GM19193 (cell line): Measurements from ENCODE around the gene KMT2B.

ENCODE experiments used
- POLR2A ChIP-seq: IDR thresholded peaks from 4 replicates; pipeline ENCODE4 v1.6.1; 2011; ENCODE audit not compliant: insufficient read depth, insufficient read length; ENCODE audit errors: extremely low read depth

The KMT2B gene

DNA sequence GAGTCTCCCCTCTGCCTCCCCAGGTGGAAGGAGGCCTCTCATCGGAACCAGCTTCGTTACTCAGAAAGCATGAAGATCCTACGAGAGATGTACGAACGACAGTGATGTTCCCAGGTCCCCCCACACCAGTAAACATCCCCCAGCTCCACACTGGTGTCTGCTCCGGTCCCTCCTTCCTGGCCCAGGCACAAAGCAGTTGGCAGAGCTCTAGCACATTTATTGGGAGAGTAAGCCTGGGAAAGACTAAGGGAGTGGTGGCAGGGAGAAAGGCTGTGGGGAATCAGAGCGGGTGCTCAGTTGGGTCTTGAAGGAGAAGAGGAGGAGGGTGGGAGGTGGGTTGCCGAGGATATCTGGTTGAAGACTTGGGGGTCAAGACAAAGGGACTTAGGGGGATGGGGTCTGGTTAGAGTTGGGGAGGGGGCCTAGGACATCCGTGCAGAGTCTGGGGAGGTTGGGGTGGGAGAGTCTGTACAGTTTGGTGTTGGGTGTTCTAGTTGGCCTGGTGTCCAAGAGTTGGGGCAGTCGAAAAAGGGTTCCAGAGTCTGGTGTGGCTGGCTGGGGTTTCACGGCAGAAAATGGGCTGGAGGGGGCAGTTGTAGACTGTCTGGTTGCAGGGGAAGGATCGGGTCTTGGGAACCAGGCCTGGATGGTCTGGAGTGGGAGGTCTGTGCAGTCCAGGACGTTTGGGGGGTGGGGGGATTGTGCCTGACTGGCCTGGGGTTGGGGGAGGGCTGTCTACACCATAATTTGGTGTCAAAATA lies 36.7 kb downstream of the KMT2B start:
- TF ChIP-seq POLR2A, result no peak

GRCh38 chr19:35755131-35755549 lies 37.3 kb downstream of the KMT2B start:
- no peak for TF ChIP-seq POLR2A

GRCh38 chr19:35755550-35756376 lies 38.0 kb downstream of the KMT2B start:
- no peak for TF ChIP-seq POLR2A

DNA sequence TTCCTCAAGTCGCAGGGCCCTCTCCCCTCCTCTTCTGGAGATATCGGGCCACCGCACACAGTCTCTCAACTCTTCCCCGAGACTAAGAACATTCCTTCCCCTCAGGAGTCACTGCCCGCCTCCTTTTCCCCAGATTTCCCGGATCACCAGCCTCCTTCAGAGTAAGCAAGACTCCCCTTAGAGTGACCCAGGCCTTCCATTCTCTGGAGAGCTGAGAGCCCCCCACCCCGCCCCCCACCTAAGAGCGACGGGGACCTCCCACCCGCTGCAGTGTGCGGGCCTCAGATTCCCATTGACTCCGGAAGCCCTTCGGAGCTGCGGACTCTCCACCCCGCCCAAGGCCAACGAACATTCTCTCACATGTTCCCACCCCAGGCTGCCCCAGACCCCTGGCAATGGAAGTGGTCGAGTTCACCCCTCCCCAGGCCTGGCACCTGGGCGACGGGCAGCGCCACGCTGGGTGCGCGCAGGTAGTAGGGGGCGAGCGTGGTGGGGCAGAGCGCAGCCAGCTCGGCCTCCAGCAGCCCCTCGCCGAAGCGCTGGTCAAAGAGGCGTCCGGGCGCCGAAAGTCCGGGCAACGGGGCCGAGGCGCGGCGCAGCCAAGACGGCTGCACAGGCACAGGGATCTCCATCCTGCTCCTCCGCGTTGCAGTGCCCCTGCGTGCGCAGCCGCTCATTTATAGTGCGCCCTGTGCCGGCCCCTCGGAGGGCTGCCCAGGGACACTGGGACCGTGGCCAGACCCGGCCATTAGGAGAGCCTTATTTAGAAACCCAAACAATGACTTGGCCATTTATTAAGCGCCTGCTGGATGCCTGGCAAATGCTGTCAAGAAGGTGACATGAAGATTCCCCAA lies 38.8 kb downstream of the KMT2B start, which contains the start of gene HSPB6:
HSPB6 (minus strand) TSS at position 653 of the 854 bp plus-strand sequence; CDS start at position 632, 21 bp downstream.
- no peak for TF ChIP-seq POLR2A

- no peak for TF ChIP-seq POLR2A
These were observed 39.5 kb downstream of the KMT2B start for GRCh38 chr19:35757231-35757748.

GRCh38 chr19:35757749-35758608 lies 40.2 kb downstream of the KMT2B start, which contains the start of gene PROSER3:
TSS of gene PROSER3 (plus strand) at chr19:35758176. CDS start at chr19:35758216, 40 bp downstream.
- TF ChIP-seq POLR2A, result peak; percentile 75

DNA sequence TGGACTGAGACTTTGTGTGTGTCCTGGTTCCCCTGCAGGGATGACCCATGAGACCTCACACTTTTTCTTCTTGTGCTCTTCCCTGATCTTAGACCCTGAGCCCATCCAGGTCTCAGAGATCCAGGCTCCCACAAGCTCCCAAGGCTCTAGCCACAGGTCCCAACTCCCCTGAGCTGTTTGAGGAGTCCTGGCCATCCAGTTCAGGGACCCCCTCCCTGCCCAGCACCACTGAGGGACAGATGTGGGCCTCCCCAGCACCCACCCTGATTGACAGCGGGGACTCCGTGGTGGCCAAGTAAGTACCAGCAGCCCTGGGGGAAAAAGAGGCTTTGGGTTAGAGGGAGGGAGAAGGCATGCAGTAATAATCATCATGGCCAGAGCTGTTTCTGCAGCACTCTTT lies 41.9 kb downstream of the KMT2B start:
- no peak for TF ChIP-seq POLR2A

DNA sequence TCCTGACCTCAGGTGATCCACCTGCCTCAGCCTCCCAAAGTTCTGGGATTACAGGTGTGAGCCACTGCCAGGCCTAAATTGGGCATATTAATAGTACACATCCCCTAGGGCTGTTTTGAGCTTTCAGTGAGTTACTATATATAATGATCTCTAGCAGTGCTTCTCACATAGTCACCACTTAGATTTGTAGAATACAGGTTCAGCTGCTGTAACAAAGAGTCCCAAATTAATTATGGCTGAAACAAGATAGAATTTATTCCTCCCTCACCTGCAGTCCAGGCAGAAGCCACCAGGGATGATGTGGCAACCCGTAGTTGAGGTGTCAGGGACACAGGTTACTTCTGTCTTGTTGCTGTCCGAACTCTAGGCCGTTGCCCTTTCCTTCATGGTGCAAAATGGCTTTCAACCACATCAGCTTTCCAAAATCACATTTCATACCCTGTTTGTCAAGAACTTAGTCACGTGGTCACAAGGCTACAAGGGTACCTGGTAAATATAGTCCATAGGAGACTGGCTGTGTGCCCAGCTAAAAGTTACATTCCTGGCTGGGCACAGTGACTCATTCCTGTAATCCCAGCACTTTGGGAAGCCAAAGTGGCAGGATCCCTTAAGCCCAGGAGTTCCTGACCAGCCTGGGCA lies 43.0 kb downstream of the KMT2B start:
- TF ChIP-seq POLR2A, result no peak

DNA sequence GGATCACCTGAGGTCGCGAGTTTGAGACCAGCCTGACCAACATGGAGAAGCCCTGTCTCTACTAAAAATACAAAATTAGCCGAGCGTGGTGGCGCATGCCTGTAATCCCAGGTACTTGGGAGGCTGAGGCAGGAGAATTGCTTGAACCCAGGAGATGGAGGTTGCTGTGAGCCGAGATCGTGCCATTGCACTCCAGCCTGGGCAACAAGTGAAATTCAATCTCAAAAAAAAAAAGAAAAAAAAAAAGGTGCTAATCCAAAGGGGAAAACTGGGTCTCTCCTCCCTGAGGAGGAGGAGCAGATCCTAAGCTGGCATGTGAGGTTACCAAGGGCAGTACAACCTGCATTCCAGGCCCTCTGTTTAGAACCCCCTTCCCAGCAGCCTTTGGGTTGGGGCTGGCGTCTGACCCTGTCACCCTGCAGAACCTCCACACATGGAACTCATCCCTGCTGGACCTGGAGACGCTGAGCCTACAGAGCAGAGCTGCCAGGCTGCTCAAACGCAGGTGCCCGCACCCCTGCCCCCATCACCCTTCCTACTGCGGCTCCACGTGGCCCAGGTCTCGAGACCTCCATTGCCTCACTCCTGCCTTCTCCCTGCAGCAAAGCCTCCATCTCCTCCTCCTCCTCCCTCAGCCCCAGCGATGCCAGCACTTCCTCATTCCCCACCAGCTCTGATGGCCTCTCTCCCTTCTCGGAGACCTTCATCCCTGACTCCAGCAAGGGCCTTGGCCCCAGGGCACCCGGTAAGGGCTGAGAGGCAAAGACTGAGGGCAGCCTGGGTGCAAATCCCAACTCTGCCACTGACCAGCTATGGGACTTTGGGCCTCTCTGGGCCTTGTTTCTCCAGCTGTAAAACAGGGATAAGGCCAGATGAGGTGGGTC lies 46.9 kb downstream of the KMT2B start:
- no peak for TF ChIP-seq POLR2A

- no peak for TF ChIP-seq POLR2A
These were observed 48.8 kb downstream of the KMT2B start for GRCh38 chr19:35766571-35767104.

- no peak for TF ChIP-seq POLR2A
These were observed 49.7 kb downstream of the KMT2B start for GRCh38 chr19:35767288-35768081.
